H54 (cell line): ENCODE data around the gene BHLHE23.

Source experiments
- DNase-seq: peaks from one replicate; pipeline ENCODE4 v3.0.0; 2011; ENCODE audit warnings: low spot score, mixed read lengths; ENCODE audit not compliant: insufficient read length
- FAIRE-seq: peaks from 3 replicates; lab custom pipeline; 2011; peaks lifted over from hg19 to GRCh38; lab: Jason Lieb, UNC
- POLR2A ChIP-seq: IDR thresholded peaks from 2 replicates; pipeline ENCODE4 v1.6.1; 2011; ENCODE audit warnings: low read depth, mild to moderate bottlenecking, low read length

Gene BHLHE23

GRCh38 chr20:62989201-62989601, 17.6 kb downstream of the BHLHE23 start:
- DNase-seq (no peak), FAIRE-seq (no peak)
- TF ChIP-seq POLR2A: no peak

- no peak for DNase-seq
- TF ChIP-seq POLR2A: no peak
- no peak for FAIRE-seq
Observed at GRCh38 chr20:62987114-62987513, 19.6 kb downstream of the BHLHE23 start.

GRCh38 chr20:62986257-62986800, 20.4 kb downstream of the BHLHE23 start:
- no peak for TF ChIP-seq POLR2A
- FAIRE-seq (no peak), DNase-seq (no peak)

GRCh38 chr20:62985444-62985778, 21.4 kb downstream of the BHLHE23 start:
- FAIRE-seq: no peak
- DNase-seq: no peak

GRCh38 chr20:62984666-62985443, 21.9 kb downstream of the BHLHE23 start:
- no peak for DNase-seq
- TF ChIP-seq POLR2A: no peak
- FAIRE-seq: no peak

More at GRCh38 chr20:62985444-62985778, 21.4 kb downstream of the BHLHE23 start:
- no peak for TF ChIP-seq POLR2A

GRCh38 chr20:62983210-62983609, 23.6 kb downstream of the BHLHE23 start:
- FAIRE-seq (no peak), DNase-seq (no peak)
- no peak for TF ChIP-seq POLR2A

- DNase-seq: no peak
- FAIRE-seq: no peak
- TF ChIP-seq POLR2A: no peak
Observed at GRCh38 chr20:62982124-62983075, 24.4 kb downstream of the BHLHE23 start.

GRCh38 chr20:62980970-62981369, 25.8 kb downstream of the BHLHE23 start:
- FAIRE-seq: no peak
- DNase-seq: no peak
- TF ChIP-seq POLR2A: no peak

GRCh38 chr20:62980380-62980960, 26.3 kb downstream of the BHLHE23 start:
- FAIRE-seq: no peak
- DNase-seq: no peak
- TF ChIP-seq POLR2A: no peak

- TF ChIP-seq POLR2A: no peak
- no peak for FAIRE-seq
- DNase-seq: no peak
Observed at GRCh38 chr20:62979876-62980373, 26.8 kb downstream of the BHLHE23 start.

- TF ChIP-seq POLR2A: no peak
- FAIRE-seq (no peak), DNase-seq (no peak)
Observed at GRCh38 chr20:62979310-62979709, 27.5 kb downstream of the BHLHE23 start.

- no peak for FAIRE-seq
- TF ChIP-seq POLR2A: no peak
- no peak for DNase-seq
Observed at GRCh38 chr20:62978561-62978943, 28.2 kb downstream of the BHLHE23 start.
